GM21528 (cell line): ENCODE data around the gene SYDE2.

Experiments used
- ATAC-seq: cut with Tn5 transposase; IDR thresholded peaks from one replicate; pipeline ENCODE4 v1.9.1; 2021; ENCODE audit warnings: mild to moderate bottlenecking, moderate library complexity; ENCODE audit not compliant: unreplicated experiment, low FRiP score

SYDE2 gene

DNA sequence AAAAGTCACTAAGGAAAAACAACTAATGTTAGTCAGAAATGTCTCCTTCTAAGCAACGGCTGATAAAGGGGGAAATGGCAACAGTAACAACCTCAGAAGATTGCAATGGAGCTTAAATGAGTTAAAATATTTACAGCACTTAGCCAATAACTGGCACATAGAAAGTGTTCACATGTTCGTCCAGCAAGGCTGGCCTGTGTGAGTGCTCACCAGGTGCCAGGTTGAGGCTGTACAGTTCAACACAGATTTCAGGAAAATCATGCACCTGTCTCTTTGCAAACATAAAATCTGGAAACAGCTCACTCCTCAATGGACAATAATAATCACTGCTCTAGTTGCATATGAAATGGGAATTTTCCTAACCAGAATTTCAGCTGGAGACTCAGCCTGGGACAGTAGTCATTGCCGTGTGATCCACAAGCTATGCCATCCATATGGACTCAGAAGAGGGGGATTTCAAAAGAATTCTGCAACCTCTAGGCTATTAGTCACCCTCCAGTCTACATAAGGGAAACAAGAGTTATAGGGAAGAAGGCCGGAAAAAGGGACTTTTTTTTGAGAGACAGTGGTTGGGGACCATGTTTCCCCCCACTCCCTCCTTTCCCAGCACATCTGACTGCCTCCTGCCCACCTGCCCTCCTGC, 68.6 kb downstream of the SYDE2 start:
- ATAC-seq = no peak

DNA sequence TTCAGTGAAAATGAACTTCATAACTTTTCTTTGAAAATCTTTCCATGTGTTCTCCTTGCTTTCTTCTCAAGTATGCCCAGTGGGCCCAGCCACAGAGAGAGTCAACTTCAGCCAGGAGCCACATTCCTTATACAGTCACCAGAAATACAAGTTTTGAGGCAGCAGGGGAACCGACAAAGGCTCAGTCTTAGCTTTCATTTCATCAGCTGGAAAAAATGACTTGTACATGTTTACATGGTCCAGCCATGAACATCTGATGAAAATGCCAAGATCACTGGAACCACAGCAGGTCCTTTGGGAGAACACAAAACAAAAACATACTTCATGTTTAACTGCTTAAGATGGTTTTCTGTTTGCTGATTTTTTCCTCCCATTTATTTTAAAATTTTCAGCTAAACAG, 72.5 kb downstream of the SYDE2 start:
- no peak for ATAC-seq

DNA sequence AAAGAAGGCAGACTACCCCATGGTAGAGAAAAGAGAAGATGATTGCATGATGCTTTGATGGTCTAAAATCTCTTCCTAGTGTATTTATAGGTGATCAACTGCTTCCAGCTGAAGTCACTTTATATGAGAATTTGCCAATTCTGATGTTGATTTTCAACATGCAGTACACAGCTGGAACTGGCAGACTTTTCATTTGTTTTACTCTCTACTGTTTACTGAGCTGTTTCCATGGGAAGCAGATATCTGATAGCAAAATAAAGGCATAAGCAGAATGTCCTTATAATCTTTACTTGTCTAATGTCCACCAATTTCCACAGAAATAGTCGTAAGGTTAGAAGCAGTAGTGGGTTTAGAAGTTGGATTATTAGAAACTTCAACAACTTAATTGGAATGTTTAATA, 74.9 kb downstream of the SYDE2 start:
- ATAC-seq = no peak

DNA sequence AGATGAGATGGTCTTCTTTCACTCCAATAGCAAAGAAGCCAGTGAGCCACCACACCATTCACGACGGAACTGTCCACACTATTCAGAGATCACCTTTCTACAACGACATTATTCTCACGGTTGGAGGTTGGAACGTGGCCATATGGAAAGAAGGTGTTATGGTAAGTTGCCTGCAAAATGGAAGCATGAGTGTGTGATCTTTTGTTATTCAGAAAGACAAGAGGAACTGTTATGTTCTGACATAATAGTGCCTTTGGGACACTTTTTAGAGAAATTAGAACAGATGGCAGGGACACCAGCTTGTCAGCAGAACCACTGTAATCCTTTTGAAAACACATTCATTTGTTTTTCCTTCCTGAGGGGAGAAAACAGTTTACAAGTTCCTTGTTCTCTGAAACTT, 76.7 kb downstream of the SYDE2 start:
- ATAC-seq = no peak

DNA sequence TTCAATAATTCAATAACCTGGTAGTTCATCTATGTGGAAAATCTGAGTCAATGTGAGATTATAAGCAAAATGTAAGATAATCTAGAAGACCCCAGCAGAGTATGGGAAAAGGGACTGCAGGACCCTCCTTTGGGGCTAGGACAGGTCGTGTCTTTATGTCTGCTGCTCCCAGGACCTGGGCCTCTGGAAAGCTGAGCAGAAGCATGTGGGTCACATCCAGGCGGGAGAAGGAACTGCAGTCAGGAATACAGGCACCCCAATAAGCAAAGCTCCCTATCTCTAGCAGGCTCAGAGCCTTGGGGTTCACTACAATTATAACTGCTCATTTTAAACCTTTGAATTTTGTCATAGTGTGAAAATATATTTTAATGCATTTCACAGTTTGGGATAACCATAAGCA, 78.6 kb downstream of the SYDE2 start:
- no peak for ATAC-seq

DNA sequence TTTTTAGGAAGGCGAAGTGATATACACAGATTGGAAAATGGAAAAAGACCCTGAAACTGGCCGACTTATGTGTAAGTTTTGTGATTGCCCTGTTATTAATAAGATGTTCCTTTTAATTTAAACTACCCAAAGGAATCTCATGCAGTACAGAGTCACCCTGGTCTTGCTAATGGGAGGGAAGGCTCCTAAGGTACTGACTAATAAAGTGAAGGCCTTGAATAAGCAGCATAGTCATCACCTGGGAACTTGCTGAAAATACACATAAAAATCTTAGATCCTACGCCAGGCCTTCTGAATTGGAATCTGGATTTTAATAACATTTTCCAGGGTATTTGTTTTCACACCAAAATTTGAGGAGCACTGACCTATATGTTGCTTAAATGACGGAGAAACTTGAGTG, 79.1 kb downstream of the SYDE2 start:
- no peak for ATAC-seq

DNA sequence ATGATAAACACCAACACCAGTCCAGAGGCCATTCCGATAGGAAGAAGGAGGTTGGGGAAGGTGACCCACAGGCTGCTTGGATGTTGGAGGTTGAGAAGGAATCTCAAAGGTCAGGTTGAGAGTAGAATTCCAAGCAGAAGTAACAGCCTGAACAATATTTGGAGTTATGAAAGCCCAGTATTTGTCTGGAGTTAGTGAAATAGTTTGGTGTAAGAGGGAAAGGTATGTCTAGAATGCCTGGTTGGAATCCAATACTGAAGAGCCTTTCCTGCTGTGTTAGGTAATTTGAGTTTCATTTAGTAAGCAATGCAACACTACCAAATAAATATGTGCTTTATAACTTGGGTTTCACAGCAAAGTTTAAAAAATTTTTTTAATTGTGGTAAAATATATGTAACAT, 82.1 kb downstream of the SYDE2 start:
- no peak for ATAC-seq

DNA sequence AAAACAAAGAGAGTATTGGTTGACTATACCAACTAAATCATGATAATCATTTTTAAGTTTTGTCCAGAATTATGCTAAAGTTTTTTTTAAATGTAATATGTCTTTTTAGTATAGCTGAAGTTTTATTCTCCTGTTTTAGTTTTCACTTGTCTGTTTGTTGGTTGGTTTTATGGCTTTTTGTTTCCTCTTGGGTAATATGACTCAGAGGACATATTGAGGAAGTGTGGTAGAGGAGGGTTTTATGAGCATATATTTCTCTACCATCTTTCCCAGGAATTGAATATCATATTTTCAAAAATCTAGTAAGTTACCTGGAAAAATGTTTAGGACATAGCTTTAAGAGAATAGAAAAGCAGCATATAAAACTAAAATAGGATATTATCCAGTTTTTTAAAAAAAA, 84.0 kb downstream of the SYDE2 start:
- ATAC-seq = no peak

DNA sequence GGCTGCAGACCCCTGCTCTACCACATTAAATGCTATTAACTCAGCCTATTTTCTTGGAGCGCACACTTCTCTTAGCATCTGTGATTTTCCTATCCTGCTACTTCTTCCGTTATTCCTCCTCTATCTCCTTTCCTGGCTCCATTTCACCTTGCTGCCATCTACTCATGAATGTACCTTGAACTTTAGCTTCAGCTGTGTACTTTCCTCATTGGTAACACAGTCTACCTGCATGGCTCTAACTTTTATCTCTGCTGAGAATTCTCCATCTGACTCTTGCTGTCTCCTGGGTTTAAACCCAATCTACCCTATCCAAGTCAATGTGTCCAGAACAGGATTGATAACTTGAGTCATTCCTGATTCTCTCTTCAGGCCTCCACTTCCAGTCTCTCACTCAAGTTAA, 84.9 kb downstream of the SYDE2 start:
- no peak for ATAC-seq

DNA sequence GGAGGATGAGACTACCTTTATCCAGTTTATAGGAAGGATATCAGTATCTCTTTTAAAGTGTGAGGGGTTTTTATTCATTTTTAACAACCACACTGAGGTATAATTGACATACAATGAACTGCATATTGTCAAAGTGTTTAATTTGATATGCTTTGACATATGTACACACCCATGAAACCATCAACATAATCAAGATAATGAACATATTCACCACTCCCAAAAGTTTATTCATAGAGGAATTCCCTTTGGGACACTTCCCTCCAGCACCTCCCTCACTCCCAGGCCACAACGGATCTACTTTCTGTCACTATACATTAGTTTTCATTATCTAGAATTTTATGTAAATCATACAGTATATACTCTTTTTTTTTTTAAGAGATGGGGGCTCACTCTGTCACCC, 89.1 kb downstream of the SYDE2 start:
- ATAC-seq = no peak

DNA sequence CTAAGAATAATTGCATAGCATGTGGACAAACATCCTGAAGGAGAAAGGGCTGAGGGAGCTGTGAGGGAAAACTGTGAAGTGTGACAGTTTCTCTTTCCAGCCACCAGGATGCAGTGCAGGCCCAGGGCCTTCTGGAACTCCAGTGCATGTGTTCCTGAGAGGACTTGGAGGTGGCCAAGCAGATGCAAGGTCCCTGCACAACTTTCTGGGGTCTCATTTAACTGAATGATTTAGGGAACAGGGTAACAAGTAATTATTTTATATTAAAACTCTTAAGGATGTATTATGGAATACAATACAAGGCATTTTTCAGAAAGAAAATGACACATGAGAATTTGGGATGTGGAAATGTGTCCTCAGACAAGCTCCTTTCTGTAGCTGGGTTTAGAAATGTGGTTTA, 91.3 kb downstream of the SYDE2 start:
- ATAC-seq = no peak
